ENCODE measurements around the gene ARHGEF7. TPM values are rescaled to one million over a fixed set of nuclear protein-coding genes. Genes with fewer than 3 reads are reported as not detected.

The ARHGEF7 gene
- total RNA-seq, 2 donors from 2014 or later: 57.9 to 97.3 TPM

GRCh38 chr13:111217641-111218040 lies 102.5 kb downstream of the ARHGEF7 start:
- Histone ChIP-seq H3K9me3 (no peaks in the 10 kb centered on the region), H3K27ac (peak overlapping the region in 1 of 2 donors; percentile 26), H3K27me3 (replicated peaks; ENCODE audit: insufficient read depth) (no peaks in the 10 kb centered on the region), H3K36me3 (no peaks in the 10 kb centered on the region), H3K4me1 (replicated peaks) (no peaks in the 10 kb centered on the region), H3K4me3 (no peak overlapping the region)
- no peak for DNase-seq (ENCODE audit: low spot score)
- intact Hi-C loops (cut with DNase I): loop anchor here (10.0 kb wide), 1 partner anchor 303 kb away; the partner anchor contains the start of gene ANKRD10
- WGBS: 84% methylated on average over 13 of the region's 13 CpGs
- TF ChIP-seq POLR2A (IDR thresholded peaks at IDR 0.05): no peak
- no peak for TF ChIP-seq CTCF (IDR thresholded peaks at IDR 0.05)
- no peak for TF ChIP-seq POLR2AphosphoS5 (IDR thresholded peaks at IDR 0.05)

GRCh38 chr13:111219280-111219679 lies 104.2 kb downstream of the ARHGEF7 start:
- no peak overlapping the region for H3K27ac ChIP-seq
- no peak for TF ChIP-seq CTCF (IDR thresholded peaks at IDR 0.05)
- no peak for TF ChIP-seq POLR2A (IDR thresholded peaks at IDR 0.05)
- TF ChIP-seq POLR2AphosphoS5 (IDR thresholded peaks at IDR 0.05): peak; percentile 29
- no peak for DNase-seq (ENCODE audit: low spot score)
- H3K27me3 ChIP-seq (replicated peaks; ENCODE audit: insufficient read depth): no peaks in the 10 kb centered on the region
- no peaks in the 10 kb centered on the region for H3K4me1 ChIP-seq (replicated peaks)
- 49% methylated on average over 4 of the region's 4 CpGs for WGBS
- intact Hi-C loops (cut with DNase I): loop anchor here (10.0 kb wide), 1 partner anchor 304 kb away; the partner anchor contains the start of gene ANKRD10
- H3K36me3 ChIP-seq: no peaks in the 10 kb centered on the region
- no peak overlapping the region for H3K4me3 ChIP-seq
- H3K9me3 ChIP-seq: no peaks in the 10 kb centered on the region

GRCh38 chr13:111219950-111220349 lies 104.8 kb downstream of the ARHGEF7 start:
- TF ChIP-seq CTCF (IDR thresholded peaks at IDR 0.05) (no peak), POLR2AphosphoS5 (IDR thresholded peaks at IDR 0.05) (no peak), POLR2A (IDR thresholded peaks at IDR 0.05) (no peak)
- intact Hi-C loops (cut with DNase I): loop anchor here (5.0 to 10.0 kb wide), 2 partner anchors 153 to 305 kb away; partner anchors contain the start of gene ANKRD10
- H3K4me1 ChIP-seq (replicated peaks): no peaks in the 10 kb centered on the region
- H3K9me3 ChIP-seq: no peaks in the 10 kb centered on the region
- DNase-seq (ENCODE audit: low spot score): no peak
- no peaks in the 10 kb centered on the region for H3K27me3 ChIP-seq (replicated peaks; ENCODE audit: insufficient read depth)
- 78% methylated on average over 8 of the region's 8 CpGs for WGBS
- no peak overlapping the region for H3K4me3 ChIP-seq
- no peaks in the 10 kb centered on the region for H3K36me3 ChIP-seq
- H3K27ac ChIP-seq: peak overlapping the region in 1 of 2 donors; percentile 35

GRCh38 chr13:111225166-111225565 lies 110.1 kb downstream of the ARHGEF7 start:
- H3K27me3 ChIP-seq (replicated peaks; ENCODE audit: insufficient read depth): no peaks in the 10 kb centered on the region
- no peak overlapping the region for H3K4me3 ChIP-seq
- no peak for TF ChIP-seq CTCF (IDR thresholded peaks at IDR 0.05)
- TF ChIP-seq POLR2A (IDR thresholded peaks at IDR 0.05): no peak
- no peak for TF ChIP-seq POLR2AphosphoS5 (IDR thresholded peaks at IDR 0.05)
- DNase-seq (ENCODE audit: low spot score): no peak
- H3K27ac ChIP-seq: no peak overlapping the region
- H3K4me1 ChIP-seq (replicated peaks): no peaks in the 10 kb centered on the region
- H3K36me3 ChIP-seq: no peaks in the 10 kb centered on the region
- no peaks in the 10 kb centered on the region for H3K9me3 ChIP-seq
- intact Hi-C loops (cut with DNase I): no loop called here
- 89% methylated on average over 6 of the region's 6 CpGs for WGBS

- DNase-seq (ENCODE audit: low spot score): no peak
- intact Hi-C loops (cut with DNase I): no loop called here
- Histone ChIP-seq H3K4me3 (no peak overlapping the region), H3K27ac (no peak overlapping the region), H3K9me3 (no peaks in the 10 kb centered on the region), H3K27me3 (replicated peaks; ENCODE audit: insufficient read depth) (no peaks in the 10 kb centered on the region), H3K36me3 (no peaks in the 10 kb centered on the region), H3K4me1 (replicated peaks) (no peaks in the 10 kb centered on the region)
- TF ChIP-seq CTCF (IDR thresholded peaks at IDR 0.05) (no peak), POLR2A (IDR thresholded peaks at IDR 0.05) (no peak), POLR2AphosphoS5 (IDR thresholded peaks at IDR 0.05) (no peak)
- WGBS: 89% methylated on average over 7 of the region's 7 CpGs
These were observed 110.9 kb downstream of the ARHGEF7 start for GRCh38 chr13:111225810-111226546.
